Spleen (tissue), 11 donors: ENCODE measurements around the gene DACH1. TPM values are rescaled to one million over a fixed set of nuclear protein-coding genes. Genes with fewer than 3 reads are reported as not detected.

Experiments
- DNase-seq: peaks from one replicate; pipeline ENCODE4 v3.0.0-alpha.2; 2020
- H3K27ac ChIP-seq, 8 donors: fragments of 200-600 bp; sonication (generic) in 7 of 8; 1 replicate in 4 of 8; 2 replicates in 4 of 8; pipeline versions ENCODE4 v1.5.0 to v1.8.0; 2016 to 2021; ENCODE audit warnings: inconsistent platforms in 4 of 8, mild to moderate bottlenecking in 4 of 8, moderate library complexity in 1 of 8
- H3K27me3 ChIP-seq, 7 donors: fragments of 200-600 bp; sonication (generic) in 6 of 7; replicated peaks in 1 of 7; 1 replicate in 4 of 7; 2 replicates in 3 of 7; pipeline versions ENCODE4 v1.5.0 to v1.8.0; 2016 to 2021; ENCODE audit warnings: inconsistent platforms in 3 of 7, mild to moderate bottlenecking in 1 of 7
- H3K36me3 ChIP-seq, 6 donors: fragments of 200-600 bp; sonication (generic) in 5 of 6; 1 replicate in 4 of 6; 2 replicates in 2 of 6; pipeline versions ENCODE4 v1.5.0 to v1.8.0; 2016 to 2021; ENCODE audit warnings: inconsistent platforms in 2 of 6
- H3K4me1 ChIP-seq, 6 donors: fragments of 200-600 bp; sonication (generic) in 5 of 6; 1 replicate in 3 of 6; 2 replicates in 3 of 6; pipeline versions ENCODE4 v1.5.0 to v1.8.0; 2016 to 2021; ENCODE audit warnings: inconsistent platforms in 3 of 6
- H3K4me3 ChIP-seq, 8 donors: fragments of 200-600 bp; sonication (generic) in 7 of 8; 1 replicate in 4 of 8; 2 replicates in 4 of 8; pipeline versions ENCODE4 v1.5.0 to v1.8.0; 2016 to 2021; ENCODE audit warnings: inconsistent platforms in 4 of 8, mild to moderate bottlenecking in 4 of 8, moderate library complexity in 2 of 8
- H3K9me3 ChIP-seq, 8 donors: fragments of 200-600 bp; sonication (generic) in 7 of 8; 1 replicate in 4 of 8; 2 replicates in 4 of 8; pipeline versions ENCODE4 v1.5.0 to v1.8.0; 2016 to 2021; ENCODE audit warnings: inconsistent platforms in 4 of 8
- POLR2A ChIP-seq, 3 donors: fragments of 450-650 bp; IDR thresholded peaks; one replicate each; pipeline ENCODE4 v1.5.1; 2017; ENCODE audit warnings: antibody characterized with exemption in 3 of 3, mild to moderate bottlenecking in 1 of 3
- POLR2AphosphoS5 ChIP-seq, 3 donors: sonication (generic); formaldehyde crosslinking; IDR thresholded peaks; one replicate each; pipeline ENCODE4 v1.5.1; 2017; ENCODE audit warnings: antibody characterized with exemption in 3 of 3
- WGBS, 5 donors: extraction: QIAGEN DNeasy Blood & Tissue Kit in 3 of 5; methylation state at CpG; one replicate each; pipeline versions ENCODE4 v1.1.5 to v1.1.7; 2013 to 2018; 5-methylcytosine and 5-hydroxymethylcytosine counted together
- intact Hi-C: fragments of 100-400 bp; cut with DNase I; formaldehyde crosslinking; loops from one replicate; pipeline ENCODE4 v1.15.0; 2023; ENCODE audit warnings: low total_unique reads
- polyA plus RNA-seq, 3 donors: library from polyadenylated mRNA; stranded (reverse); fragments of 200-250 nt; gene quantifications; one replicate each; pipeline ENCODE4 v1.2.1, GENCODE V29; 2013
- total RNA-seq, 7 donors: library from RNA; depleted of rRNA in 3 of 7; stranded (reverse); fragments of >200 nt in 3 of 7; fragmentation: NEBNext Ultra II Directional in 4 of 7; extraction: Animal tissue kit (Norgen Biotek cat#: 25700) in 4 of 7; gene quantifications; one replicate each; pipeline versions ENCODE4 v1.1.0 to v1.2.1, GENCODE V29; 2016 to 2021
- TF ChIP-seq, protein P1 (sequence below), 11 experiments: fragments of 200-600 bp in 7 of 11; fragments of 450-650 bp in 4 of 11; sonication (generic) in 4 of 11; IDR thresholded peaks in 8 of 11; conservative IDR thresholded peaks in 3 of 11; 1 replicate in 7 of 11; 2 replicates in 4 of 11; pipeline versions ENCODE4 v1.4.0 to v1.8.0; 2016 to 2021; ENCODE audit warnings: antibody characterized with exemption in 11 of 11, inconsistent platforms in 4 of 11, mild to moderate bottlenecking in 1 of 11
- donor health status: healthy with polysubstance abuse.
- donor health status: DM: no; HTN: no; CAD: no; lungs with moderate emphysema.
- donor health status: DM: no; HTN: no; CAD: no.
- donor health status: Bipolar disorder and iron deficiency.
- donor health status: healthy.
- donor health status: DM: no; HTN: no; CAD: no.
- donor health status: DM: yes; HTN: yes; CAD: no.

DACH1 gene
- total and polyA plus RNA-seq, 10 donors, result 0.80 to 18.9 (median 11.4) TPM

DNA sequence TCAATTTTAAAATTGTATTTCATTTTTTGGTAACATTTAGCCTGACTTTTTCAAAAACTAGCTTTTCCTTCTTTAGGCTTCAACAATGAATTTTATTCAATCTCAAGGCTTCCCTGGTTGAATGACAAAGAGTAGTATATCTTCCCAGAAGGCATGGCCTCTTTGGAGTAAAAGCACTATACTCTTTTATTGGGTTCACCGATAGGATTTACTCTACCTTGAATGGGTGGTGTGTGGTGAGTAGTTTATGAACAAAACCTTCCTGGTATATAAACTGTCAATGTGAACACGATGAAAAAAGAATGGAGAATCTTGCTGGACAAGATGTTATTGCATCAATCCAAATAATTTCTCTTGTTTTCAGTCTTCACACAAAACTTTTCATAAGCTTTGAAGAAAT, 167.7 kb downstream of the DACH1 start:
- no peak for DNase-seq
- no peak for TF ChIP-seq POLR2A (IDR thresholded peaks at IDR 0.05)
- TF ChIP-seq, protein P1, sequence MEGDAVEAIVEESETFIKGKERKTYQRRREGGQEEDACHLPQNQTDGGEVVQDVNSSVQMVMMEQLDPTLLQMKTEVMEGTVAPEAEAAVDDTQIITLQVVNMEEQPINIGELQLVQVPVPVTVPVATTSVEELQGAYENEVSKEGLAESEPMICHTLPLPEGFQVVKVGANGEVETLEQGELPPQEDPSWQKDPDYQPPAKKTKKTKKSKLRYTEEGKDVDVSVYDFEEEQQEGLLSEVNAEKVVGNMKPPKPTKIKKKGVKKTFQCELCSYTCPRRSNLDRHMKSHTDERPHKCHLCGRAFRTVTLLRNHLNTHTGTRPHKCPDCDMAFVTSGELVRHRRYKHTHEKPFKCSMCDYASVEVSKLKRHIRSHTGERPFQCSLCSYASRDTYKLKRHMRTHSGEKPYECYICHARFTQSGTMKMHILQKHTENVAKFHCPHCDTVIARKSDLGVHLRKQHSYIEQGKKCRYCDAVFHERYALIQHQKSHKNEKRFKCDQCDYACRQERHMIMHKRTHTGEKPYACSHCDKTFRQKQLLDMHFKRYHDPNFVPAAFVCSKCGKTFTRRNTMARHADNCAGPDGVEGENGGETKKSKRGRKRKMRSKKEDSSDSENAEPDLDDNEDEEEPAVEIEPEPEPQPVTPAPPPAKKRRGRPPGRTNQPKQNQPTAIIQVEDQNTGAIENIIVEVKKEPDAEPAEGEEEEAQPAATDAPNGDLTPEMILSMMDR (IDR thresholded peaks at IDR 0.05 in 8 of 11, conservative IDR thresholded peaks at IDR 0.05 in 3 of 11), result no peak
- no peak for TF ChIP-seq POLR2AphosphoS5 (IDR thresholded peaks at IDR 0.05)
- Histone ChIP-seq H3K9me3 (no peaks in the 10 kb centered on the region), H3K27ac (no peak overlapping the region), H3K4me3 (no peak overlapping the region), H3K36me3 (no peaks in the 10 kb centered on the region), H3K4me1 (no peaks in the 10 kb centered on the region), H3K27me3 (no peaks in the 10 kb centered on the region)
- intact Hi-C loops, result no loop called here
- WGBS, 5 donors, result 92 to 97% (median 93%) methylated on average over 2 of the region's 2 CpGs

DNA sequence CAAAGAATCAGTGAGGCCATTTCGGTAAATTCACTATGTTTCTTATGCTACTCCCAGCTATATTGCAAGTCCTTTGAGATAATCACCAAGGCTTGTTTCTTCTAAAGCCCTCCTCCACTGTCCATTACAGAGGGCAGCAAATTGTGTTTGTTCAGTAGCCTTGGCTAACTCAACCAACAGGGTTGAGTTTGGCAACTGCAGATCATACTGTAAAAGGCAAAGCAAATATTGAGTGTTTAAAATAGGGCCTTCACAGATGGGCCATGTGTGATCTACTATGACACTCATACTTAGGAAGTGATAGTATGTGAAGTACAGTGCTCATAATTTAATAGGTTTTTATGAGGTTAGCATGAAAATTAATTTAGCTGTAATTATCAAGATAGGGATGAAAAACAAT, 171.3 kb downstream of the DACH1 start:
- WGBS, 5 donors, result 81 to 97% (median 93%) methylated on average over 1 of the region's 1 CpG
- TF ChIP-seq, protein P1 (IDR thresholded peaks at IDR 0.05 in 8 of 11, conservative IDR thresholded peaks at IDR 0.05 in 3 of 11), result no peak
- TF ChIP-seq POLR2A (IDR thresholded peaks at IDR 0.05) (no peak), POLR2AphosphoS5 (IDR thresholded peaks at IDR 0.05) (no peak)
- Histone ChIP-seq H3K27me3 (no peaks in the 10 kb centered on the region), H3K4me1 (no peaks in the 10 kb centered on the region), H3K4me3 (no peak overlapping the region), H3K9me3 (no peaks in the 10 kb centered on the region), H3K27ac (no peak overlapping the region), H3K36me3 (no peaks in the 10 kb centered on the region)
- intact Hi-C loops, result no loop called here
- no peak for DNase-seq

DNA sequence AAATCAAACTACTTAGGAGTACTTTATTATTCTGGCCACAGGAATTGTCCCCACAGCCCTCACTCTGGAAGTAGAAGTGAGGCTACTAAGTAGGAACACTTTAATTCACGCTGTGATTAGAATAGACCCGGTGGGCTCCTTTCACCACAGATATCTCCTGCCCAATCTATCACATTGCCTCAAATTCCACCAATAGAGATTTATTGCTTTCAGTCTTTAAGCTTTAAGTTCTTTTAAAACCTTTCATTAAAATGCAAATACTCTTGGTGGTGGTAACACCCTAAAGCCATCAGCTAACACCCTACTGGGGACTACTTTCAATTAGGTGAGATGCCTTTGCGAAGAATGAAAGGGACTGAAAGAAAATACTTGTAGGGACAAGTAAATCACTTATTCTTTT, 181.9 kb downstream of the DACH1 start:
- no peaks in the 10 kb centered on the region for H3K9me3 ChIP-seq
- no peaks in the 10 kb centered on the region for H3K27me3 ChIP-seq
- no peak overlapping the region for H3K27ac ChIP-seq
- TF ChIP-seq POLR2A (IDR thresholded peaks at IDR 0.05) (no peak), POLR2AphosphoS5 (IDR thresholded peaks at IDR 0.05) (no peak)
- TF ChIP-seq, protein P1 (IDR thresholded peaks at IDR 0.05 in 8 of 11, conservative IDR thresholded peaks at IDR 0.05 in 3 of 11), result no peak
- H3K36me3 ChIP-seq, result no peaks in the 10 kb centered on the region
- intact Hi-C loops, result no loop called here
- WGBS, 5 donors, result 75 to 82% (median 81%) methylated on average over 3 of the region's 3 CpGs
- no peak overlapping the region for H3K4me3 ChIP-seq
- DNase-seq, result no peak
- H3K4me1 ChIP-seq, result no peaks in the 10 kb centered on the region

DNA sequence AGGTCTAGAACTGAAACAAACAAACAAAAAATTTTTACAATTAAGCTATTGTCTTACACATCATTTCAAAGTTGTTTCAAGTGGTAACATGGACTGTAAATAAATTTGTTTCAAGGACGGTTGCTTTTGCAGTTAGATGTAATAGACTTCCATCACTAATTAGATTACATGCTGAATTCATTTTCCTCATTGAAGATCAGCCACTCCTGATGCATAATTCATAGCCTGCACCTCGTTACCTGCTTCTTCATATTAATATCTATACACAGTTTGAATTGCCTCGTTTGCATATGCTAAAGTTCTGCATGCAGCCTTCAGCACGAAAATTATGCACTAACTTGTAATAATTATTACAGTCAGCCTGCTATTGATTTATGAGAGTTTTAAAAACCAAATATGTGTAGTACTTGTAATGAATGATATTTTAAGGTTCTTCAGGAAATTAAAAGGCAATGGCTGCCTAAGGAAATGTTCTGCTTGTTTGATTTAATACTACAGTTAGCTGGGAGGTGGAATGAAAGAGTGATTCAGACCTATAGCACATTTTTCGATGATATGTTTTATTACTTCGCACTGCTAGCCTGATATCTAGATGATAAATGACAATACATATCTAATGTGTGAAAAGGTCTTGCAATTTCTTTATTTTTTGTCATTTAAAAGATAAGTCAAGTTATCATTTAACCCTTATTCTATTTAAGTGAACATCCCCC, 184.9 kb downstream of the DACH1 start:
- H3K36me3 ChIP-seq, result no peaks in the 10 kb centered on the region
- no peaks in the 10 kb centered on the region for H3K9me3 ChIP-seq
- intact Hi-C loops, result no loop called here
- no peak overlapping the region for H3K4me3 ChIP-seq
- H3K27me3 ChIP-seq, result no peaks in the 10 kb centered on the region
- no peak overlapping the region for H3K27ac ChIP-seq
- no peaks in the 10 kb centered on the region for H3K4me1 ChIP-seq
- no peak for DNase-seq
- WGBS, 5 donors, result 84 to 91% (median 87%) methylated on average over 6 of the region's 6 CpGs
- TF ChIP-seq, protein P1 (IDR thresholded peaks at IDR 0.05 in 8 of 11, conservative IDR thresholded peaks at IDR 0.05 in 3 of 11), result no peak
- TF ChIP-seq POLR2AphosphoS5 (IDR thresholded peaks at IDR 0.05), result no peak
- TF ChIP-seq POLR2A (IDR thresholded peaks at IDR 0.05), result no peak
